GM12878 (cell line): ENCODE measurements around the gene KBTBD4. TPM values are rescaled to one million over a fixed set of nuclear protein-coding genes. Genes with fewer than 3 reads are reported as not detected.

ENCODE experiments used
- ATAC-seq: fragments of 200-7000 bp; cut with Tn5 transposase; 3 replicates; pipeline ENCODE4 v1.9.1; 2020; ENCODE audit warnings: mild to moderate bottlenecking, moderate library complexity
- BruUV-seq: library from RNA; stranded (reverse); fragments of 400-500 nt; replicated peaks from 2 replicates; lab custom pipeline; 2021; lab: Mats Ljungman, UMichigan
- CTCF ChIA-PET: fragments of 300-600 bp; sonication (Branson Sonifier 250); formaldehyde crosslinking; extraction: SDS; loops from one replicate; lab custom pipeline; 2021; ENCODE audit warnings: inconsistent platforms; lab: Yijun Ruan, JAX
- POLR2A ChIA-PET: fragments of 350-600 bp; formaldehyde crosslinking; extraction: SDS; loops from one replicate; lab custom pipeline; 2021; ENCODE audit warnings: inconsistent platforms; lab: Charles Lee
- RAD21 ChIA-PET: fragments of 300-600 bp; sonication (Branson Sonifier 250); formaldehyde crosslinking; loops from one replicate; lab custom pipeline; 2023; ENCODE audit warnings: antibody characterized with exemption; ENCODE audit not compliant: unreplicated experiment; lab: Charles Lee
- SMC1A ChIA-PET: fragments of 300-600 bp; sonication (Branson Sonifier 250); formaldehyde crosslinking; loops from one replicate; lab custom pipeline; 2023; ENCODE audit not compliant: unreplicated experiment, uncharacterized antibody; lab: Charles Lee
- DNase-seq: peaks from one replicate; pipeline ENCODE4 v3.0.0-alpha.2; 2011; ENCODE audit warnings: low read depth, low spot score
- FAIRE-seq: peaks from 3 replicates; lab custom pipeline; 2011; peaks lifted over from hg19 to GRCh38; lab: Jason Lieb, UNC
- H2AFZ ChIP-seq: 2 replicates; pipeline ENCODE4 v1.6.0; 2011; ENCODE audit warnings: low read depth, low read length, control low read depth; ENCODE audit not compliant: control insufficient read depth
- H3K27ac ChIP-seq: 2 replicates; pipeline ENCODE4 v1.5.1; 2011; ENCODE audit warnings: control low read depth; ENCODE audit not compliant: control insufficient read depth, insufficient read depth
- H3K27me3 ChIP-seq, 2 experiments: replicated peaks in 1 of 2; 2 replicates each; pipeline versions ENCODE4 v1.6.0 to v1.6.1; 2011; ENCODE audit warnings: low read length in 1 of 2; ENCODE audit not compliant: control insufficient read depth in 2 of 2, insufficient read depth in 2 of 2
- H3K36me3 ChIP-seq, 2 experiments: 2 replicates each; pipeline ENCODE4 v1.5.1; 2011; ENCODE audit warnings: low read length in 1 of 2; ENCODE audit not compliant: control insufficient read depth in 2 of 2, insufficient read depth in 2 of 2
- H3K4me1 ChIP-seq: 2 replicates; pipeline ENCODE4 v1.6.1; 2011; ENCODE audit warnings: mild to moderate bottlenecking, low read length, moderate library complexity, mixed read lengths; ENCODE audit not compliant: control insufficient read depth, insufficient read depth
- H3K4me2 ChIP-seq: 2 replicates; pipeline ENCODE4 v1.6.0; 2011; ENCODE audit warnings: control low read depth; ENCODE audit not compliant: control insufficient read depth, insufficient read depth
- H3K4me3 ChIP-seq: fragments of 200-600 bp; sonication (generic); 2 replicates; pipeline ENCODE4 v1.5.1; 2016
- H3K79me2 ChIP-seq: 2 replicates; pipeline ENCODE4 v1.6.0; 2011; ENCODE audit warnings: low read length; ENCODE audit not compliant: control insufficient read depth, insufficient read depth
- H3K9ac ChIP-seq: 2 replicates; pipeline ENCODE4 v1.8.0; 2011; ENCODE audit warnings: low read length, control low read depth, mixed read lengths; ENCODE audit not compliant: control insufficient read depth, insufficient read depth
- H3K9me3 ChIP-seq: replicated peaks from 3 replicates; pipeline ENCODE4 v1.5.1; 2011; ENCODE audit warnings: mild to moderate bottlenecking, low read length; ENCODE audit not compliant: control insufficient read depth, insufficient read depth
- H4K20me1 ChIP-seq: 2 replicates; pipeline ENCODE4 v1.6.0; 2011; ENCODE audit not compliant: control insufficient read depth, insufficient read depth
- ATF3 ChIP-seq: IDR thresholded peaks from 2 replicates; pipeline ENCODE4 v1.6.1; 2011; ENCODE audit warnings: low read depth, mild to moderate bottlenecking, low read length, moderate library complexity, borderline replicate concordance; ENCODE audit errors: extremely low read depth
- CHD4 ChIP-seq: fragments of 200-600 bp; sonication (generic); IDR thresholded peaks from 2 replicates; pipeline ENCODE4 v1.6.1; 2016; ENCODE audit warnings: mild to moderate bottlenecking
- CTCF ChIP-seq, 3 experiments: IDR thresholded peaks in 2 of 3; conservative IDR thresholded peaks in 1 of 3; 2 replicates each; pipeline ENCODE4 v1.5.1; 2011; ENCODE audit warnings: low read depth in 3 of 3, low read length in 3 of 3, mild to moderate bottlenecking in 3 of 3, control low read depth in 2 of 3, moderate library complexity in 2 of 3, inconsistent platforms in 1 of 3, mixed read lengths in 1 of 3; ENCODE audit not compliant: control insufficient read depth in 2 of 3, insufficient read depth in 1 of 3; ENCODE audit errors: extremely low read depth in 1 of 3
- FOXK2 ChIP-seq: fragments of 450-650 bp; IDR thresholded peaks from 2 replicates; pipeline ENCODE4 v1.6.1; 2017; ENCODE audit warnings: mild to moderate bottlenecking, moderate library complexity
- GATAD2B ChIP-seq: fragments of 450-650 bp; conservative IDR thresholded peaks from 2 replicates; pipeline ENCODE4 v1.6.1; 2017; ENCODE audit warnings: low read depth, mild to moderate bottlenecking, moderate library complexity
- JUNB ChIP-seq: IDR thresholded peaks from 2 replicates; pipeline ENCODE4 v1.6.1; 2016; ENCODE audit warnings: antibody characterized with exemption, mild to moderate bottlenecking
- MTA2 ChIP-seq: fragments of 450-650 bp; IDR thresholded peaks from 2 replicates; pipeline ENCODE4 v1.6.1; 2016; ENCODE audit warnings: low read depth, mild to moderate bottlenecking, moderate library complexity
- NR2C2 ChIP-seq: IDR thresholded peaks from 2 replicates; pipeline ENCODE4 v1.6.1; 2011; ENCODE audit warnings: borderline replicate concordance, low read depth; ENCODE audit not compliant: control insufficient read depth, insufficient read length
- PAX5 ChIP-seq: IDR thresholded peaks from 2 replicates; pipeline ENCODE4 v1.6.1; 2011; ENCODE audit warnings: low read depth, low read length, borderline replicate concordance
- PBX3 ChIP-seq: IDR thresholded peaks from 2 replicates; pipeline ENCODE4 v1.6.1; 2011; ENCODE audit warnings: mild to moderate bottlenecking, low read depth, low read length, moderate library complexity; ENCODE audit not compliant: insufficient replicate concordance
- RCOR1 ChIP-seq: conservative IDR thresholded peaks from 2 replicates; pipeline ENCODE4 v1.6.1; 2012; ENCODE audit warnings: low read depth, low read length, improper control_type of control experiment
- SIX5 ChIP-seq: IDR thresholded peaks from 2 replicates; pipeline ENCODE4 v1.6.1; 2011; ENCODE audit warnings: mild to moderate bottlenecking, low read depth, low read length, moderate library complexity; ENCODE audit not compliant: severe bottlenecking
- SREBF1 ChIP-seq: IDR thresholded peaks from 2 replicates; pipeline ENCODE4 v1.6.1; 2012; ENCODE audit warnings: mild to moderate bottlenecking, low read length
- TAF1 ChIP-seq: IDR thresholded peaks from 2 replicates; pipeline ENCODE4 v1.6.1; 2011; ENCODE audit warnings: mild to moderate bottlenecking, low read depth, low read length, borderline replicate concordance
- ZBTB40 ChIP-seq: fragments of 450-650 bp; IDR thresholded peaks from 2 replicates; pipeline ENCODE4 v1.6.1; 2016; ENCODE audit warnings: mild to moderate bottlenecking, moderate library complexity, borderline replicate concordance
- ZSCAN29 ChIP-seq: fragments of 450-650 bp; IDR thresholded peaks from 2 replicates; pipeline ENCODE4 v1.6.1; 2017; ENCODE audit warnings: mild to moderate bottlenecking, moderate library complexity
- WGBS: methylation state at CpG from one replicate; pipeline ENCODE4 v1.1.6; 2016; ENCODE audit warnings: low lambda C conversion rate; ENCODE audit not compliant: insufficient replicate concordance, insufficient coverage; ENCODE audit errors: missing lambda C conversion rate; 5-methylcytosine and 5-hydroxymethylcytosine counted together
- in situ Hi-C: fragments of 300-500 bp; cut with MboI; formaldehyde crosslinking; loops from 9 replicates; pipeline ENCODE4 v1.14.3; 2018; ENCODE audit warnings: mixed read lengths
- intact Hi-C: fragments of 100-400 bp; cut with micrococcal nuclease; formaldehyde crosslinking; loops from one replicate; pipeline ENCODE4 v1.14.2; 2022; ENCODE audit not compliant: unreplicated experiment
- polyA plus RNA-seq, 11 experiments: library from polyadenylated mRNA; depleted of rRNA in 4 of 11; unstranded in 6 of 11; stranded (reverse) in 5 of 11; fragments of >200 nt; fragmentation: Nextera tagmentation in 4 of 11; fragmentation: Illumina TruSeq in 1 of 11; extraction: Ambion mirVana in 4 of 11; extraction: Trizol in 1 of 11; gene quantifications; 1 replicate in 1 of 11; 2 replicates in 10 of 11; pipeline versions ENCODE4 v1.2.1 to v1.2.3, GENCODE V29; 2011 to 2016; ENCODE audit warnings: inconsistent platforms in 2 of 11, missing spikeins in 2 of 11, low read depth in 1 of 11
- total RNA-seq, 4 experiments: library from RNA; depleted of rRNA in 3 of 4; stranded (reverse); fragments of >200 nt in 3 of 4; fragmentation: Illumina TruSeq in 1 of 4; extraction: Trizol in 1 of 4; gene quantifications; 2 replicates each; pipeline versions ENCODE4 v1.2.1 to v1.2.3, GENCODE V29; 2013 to 2021

The KBTBD4 gene
- total and polyA plus RNA-seq, 10 of the 15 experiments (the other 5 are each of a cell fraction or from before 2014, with no cell fraction given): 18.4 to 46.4 (median 25.7) TPM

- Histone ChIP-seq H3K4me2 (no peak overlapping the region), H2AFZ (no peak overlapping the region), H3K36me3 (peaks cover 10 to 36% of the 10 kb centered on the region in 2 experiments), H3K9ac (no peak overlapping the region), H3K4me3 (no peak overlapping the region), H3K27me3 (no peaks in the 10 kb centered on the region), H3K79me2 (peaks cover 14% of the 10 kb centered on the region), H4K20me1 (0 out of 2 replicates have a peak, but pooled peaks cover 3% of the 10 kb centered on the region), H3K27ac (no peak overlapping the region), H3K9me3 (no peaks in the 10 kb centered on the region), H3K4me1 (no peaks in the 10 kb centered on the region)
- ChIA-PET CTCF (no interaction called here), SMC1A (no interaction called here), POLR2A (interaction anchor here (2.4 kb wide), 1 partner anchor 9 kb away, joined by 7 read pairs; no protein-coding TSS in a partner anchor), RAD21 (no interaction called here)
- FAIRE-seq (no peak), ATAC-seq (no peak), DNase-seq (no peak)
- in situ Hi-C loops: no loop called here
- WGBS: 92% methylated on average over 4 of the region's 4 CpGs
- intact Hi-C loops: no loop called here
- TSS peak; percentile 14 for BruUV-seq
- TF ChIP-seq RCOR1 (no peak), MTA2 (no peak), NR2C2 (no peak), CHD4 (no peak), JUNB (no peak), ZBTB40 (no peak), PBX3 (no peak), TAF1 (no peak), SIX5 (no peak), PAX5 (no peak), SREBF1 (no peak), GATAD2B (no peak), CTCF (IDR thresholded peaks at IDR 0.05 in 2 of 3, conservative IDR thresholded peaks at IDR 0.05 in 1 of 3; ENCODE audit: control insufficient read depth in 2 of 3, extremely low read depth in 1 of 3, insufficient read depth in 1 of 3, low read depth in 3 of 3, low read length in 3 of 3) (no peak), ATF3 (no peak), FOXK2 (no peak), ZSCAN29 (no peak)
Observed at GRCh38 chr11:47571357-47571729, 7.4 kb downstream of the KBTBD4 start.
